ENCODE measurements around the gene HSD17B4. TPM values are rescaled to one million over a fixed set of nuclear protein-coding genes. Genes with fewer than 3 reads are reported as not detected.
"Not testable (repeated sequence)": the region's sequence is repeated elsewhere in the genome, so short reads cannot be mapped to it uniquely, and the experiment has no call there.

Gene HSD17B4
- total RNA-seq, 2 donors from 2014 or later = 168 to 174 TPM

DNA sequence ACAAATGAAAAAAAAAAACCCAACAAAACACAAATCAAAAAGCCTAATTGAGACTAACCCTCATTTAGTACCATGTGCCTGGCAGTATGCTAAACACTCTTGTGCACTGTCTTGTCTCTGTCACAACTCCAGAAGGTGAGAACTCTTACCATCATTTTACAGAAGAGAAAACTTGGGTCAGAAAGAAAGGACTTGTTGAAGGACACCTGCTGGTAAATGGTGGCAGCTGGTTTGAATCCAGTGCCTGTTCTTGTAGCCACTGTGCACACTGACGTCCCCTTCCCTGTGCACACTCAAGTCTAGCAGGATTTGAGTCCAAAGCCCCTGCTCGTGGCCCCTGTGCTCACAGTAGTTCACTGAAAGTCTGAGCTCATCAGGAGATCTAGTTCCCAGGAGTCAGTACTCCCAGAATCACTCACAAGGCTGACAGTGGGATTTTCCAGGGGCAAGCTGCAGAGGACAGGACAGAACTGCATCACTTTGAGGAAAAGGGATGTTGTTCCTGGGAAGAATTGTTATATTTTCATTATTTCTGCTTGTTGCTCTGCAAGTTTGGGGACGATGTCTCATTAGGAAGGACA is 43.0 kb upstream of the HSD17B4 start:
- no peak for TF ChIP-seq CTCF (IDR thresholded peaks at IDR 0.05)
- no peak overlapping the region for H3K4me3 ChIP-seq
- ATAC-seq (ENCODE audit: insufficient number of reproducible peaks, low FRiP score, low read depth) (no peak), DNase-seq (ENCODE audit: low spot score) (no peak)
- H3K4me1 ChIP-seq (ENCODE audit: control insufficient read depth in 1 of 2, low read depth in 2 of 2) = peaks cover 0 to 8% of the 10 kb centered on the region in 2 donors
- no peaks in the 10 kb centered on the region for H3K27me3 ChIP-seq (replicated peaks; ENCODE audit: insufficient read depth)
- no peaks in the 10 kb centered on the region for H3K9me3 ChIP-seq
- H3K36me3 ChIP-seq = no peaks in the 10 kb centered on the region
- H3K27ac ChIP-seq = no peak overlapping the region

DNA sequence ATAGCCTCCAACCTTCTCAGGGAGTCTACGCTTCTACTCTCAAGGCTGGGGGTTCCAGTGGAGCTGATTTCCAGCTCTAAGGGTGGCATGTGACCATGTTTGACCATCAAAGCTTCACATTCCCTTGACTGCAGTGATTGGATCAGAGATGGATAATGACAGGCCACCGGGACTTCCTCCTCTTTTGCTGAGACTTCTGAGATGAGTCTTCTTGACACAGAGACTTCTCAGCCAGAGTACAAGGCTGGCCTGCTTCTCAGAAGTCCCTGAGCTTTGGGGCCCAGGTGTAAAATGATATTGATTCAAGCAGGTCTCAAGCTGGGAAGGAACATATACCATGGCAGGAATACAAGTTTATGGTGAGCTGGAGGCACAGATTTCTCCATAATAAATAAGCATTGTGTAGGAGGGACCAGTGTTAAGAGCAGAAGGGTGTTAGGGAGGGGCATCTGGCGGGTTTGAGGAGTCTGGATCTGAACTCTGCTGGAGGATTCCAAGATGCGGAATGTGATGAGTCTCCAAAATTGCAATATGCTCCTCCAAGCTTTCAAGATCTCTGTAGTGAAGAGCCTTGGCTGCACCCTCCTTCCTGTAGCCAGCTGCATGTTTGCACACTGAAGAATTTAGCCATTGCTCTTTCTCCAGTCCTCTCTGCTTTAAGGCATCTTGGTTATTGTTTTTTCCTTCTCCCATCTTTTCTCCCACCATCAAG is 41.7 kb upstream of the HSD17B4 start:
- H3K4me1 ChIP-seq (ENCODE audit: control insufficient read depth in 1 of 2, low read depth in 2 of 2) = peaks cover 0 to 8% of the 10 kb centered on the region in 2 donors
- H3K4me3 ChIP-seq = no peak overlapping the region
- no peak for DNase-seq (ENCODE audit: low spot score)
- no peak for TF ChIP-seq CTCF (IDR thresholded peaks at IDR 0.05)
- H3K36me3 ChIP-seq = no peaks in the 10 kb centered on the region
- H3K27ac ChIP-seq = no peak overlapping the region
- ATAC-seq (ENCODE audit: insufficient number of reproducible peaks, low FRiP score, low read depth) = no peak
- H3K9me3 ChIP-seq = no peaks in the 10 kb centered on the region
- H3K27me3 ChIP-seq (replicated peaks; ENCODE audit: insufficient read depth) = no peaks in the 10 kb centered on the region

GRCh38 chr5:119411361-119412278 is 40.7 kb upstream of the HSD17B4 start:
- peak overlapping the region; percentile 65 to 79 for H3K27ac ChIP-seq
- TF ChIP-seq CTCF (IDR thresholded peaks at IDR 0.05) = peak; percentile 89
- no peaks in the 10 kb centered on the region for H3K9me3 ChIP-seq
- peak overlapping the region; percentile 77 for H3K4me3 ChIP-seq
- H3K4me1 ChIP-seq (ENCODE audit: control insufficient read depth in 1 of 2, low read depth in 2 of 2) = peaks cover 0 to 8% of the 10 kb centered on the region in 2 donors
- peak; percentile 87 for ATAC-seq (ENCODE audit: insufficient number of reproducible peaks, low FRiP score, low read depth)
- H3K27me3 ChIP-seq (replicated peaks; ENCODE audit: insufficient read depth) = no peaks in the 10 kb centered on the region
- no peak for DNase-seq (ENCODE audit: low spot score)
- H3K36me3 ChIP-seq = no peaks in the 10 kb centered on the region

GRCh38 chr5:119412279-119413227 is 39.7 kb upstream of the HSD17B4 start:
- H3K36me3 ChIP-seq = no peaks in the 10 kb centered on the region
- DNase-seq (ENCODE audit: low spot score) (no peak), ATAC-seq (ENCODE audit: insufficient number of reproducible peaks, low FRiP score, low read depth) (no peak)
- no peaks in the 10 kb centered on the region for H3K27me3 ChIP-seq (replicated peaks; ENCODE audit: insufficient read depth)
- no peak for TF ChIP-seq CTCF (IDR thresholded peaks at IDR 0.05)
- peak overlapping the region; percentile 77 for H3K4me3 ChIP-seq
- H3K4me1 ChIP-seq (ENCODE audit: control insufficient read depth in 1 of 2, low read depth in 2 of 2) = peaks cover 0 to 8% of the 10 kb centered on the region in 2 donors
- H3K27ac ChIP-seq = no peak overlapping the region
- H3K9me3 ChIP-seq = no peaks in the 10 kb centered on the region

DNA sequence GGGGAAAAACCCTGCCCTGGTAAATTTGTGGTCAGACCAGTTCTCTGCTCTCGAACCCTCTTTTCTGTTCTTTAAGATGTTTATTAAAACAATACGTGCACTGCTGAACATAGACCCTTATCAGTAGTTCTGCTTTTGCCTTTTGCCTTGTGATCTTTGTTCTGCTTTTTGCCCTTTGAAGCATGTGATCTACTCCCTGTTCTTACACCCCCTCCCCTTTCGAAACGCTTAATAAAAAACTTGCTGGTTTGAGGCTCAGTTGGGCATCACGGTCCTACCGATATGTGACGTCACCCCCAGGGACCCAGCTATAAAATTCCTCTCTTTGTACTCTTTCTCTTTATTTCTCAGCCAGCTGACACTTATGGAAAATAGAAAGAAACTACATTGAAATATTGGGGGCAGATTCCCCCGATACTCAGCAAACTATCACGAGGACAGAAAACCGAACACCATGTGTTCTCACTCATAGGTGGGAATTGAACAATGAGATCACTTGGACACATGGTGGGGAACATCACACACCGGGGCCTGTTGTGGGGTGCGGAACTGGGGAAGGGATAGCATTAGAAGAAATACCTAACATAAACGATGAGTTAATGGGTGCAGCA is 38.1 kb upstream of the HSD17B4 start:
- H3K27ac ChIP-seq; H3K4me3 ChIP-seq; H3K36me3 ChIP-seq; DNase-seq (ENCODE audit: low spot score); H3K9me3 ChIP-seq; H3K27me3 ChIP-seq (replicated peaks; ENCODE audit: insufficient read depth); ATAC-seq (ENCODE audit: insufficient number of reproducible peaks, low FRiP score, low read depth); H3K4me1 ChIP-seq (ENCODE audit: control insufficient read depth in 1 of 2, low read depth in 2 of 2): not testable (repeated sequence)

Data from thoracic aorta (tissue), 2 donors.